Measurements from ENCODE around the gene COL27A1. TPM values are rescaled to one million over a fixed set of nuclear protein-coding genes. Genes with fewer than 3 reads are reported as not detected.

Gene COL27A1
- total and polyA plus RNA-seq, 9 of the 15 experiments (the other 6 are each of a cell fraction or from before 2014, with no cell fraction given), result 0.07 TPM; not detected in 8

DNA sequence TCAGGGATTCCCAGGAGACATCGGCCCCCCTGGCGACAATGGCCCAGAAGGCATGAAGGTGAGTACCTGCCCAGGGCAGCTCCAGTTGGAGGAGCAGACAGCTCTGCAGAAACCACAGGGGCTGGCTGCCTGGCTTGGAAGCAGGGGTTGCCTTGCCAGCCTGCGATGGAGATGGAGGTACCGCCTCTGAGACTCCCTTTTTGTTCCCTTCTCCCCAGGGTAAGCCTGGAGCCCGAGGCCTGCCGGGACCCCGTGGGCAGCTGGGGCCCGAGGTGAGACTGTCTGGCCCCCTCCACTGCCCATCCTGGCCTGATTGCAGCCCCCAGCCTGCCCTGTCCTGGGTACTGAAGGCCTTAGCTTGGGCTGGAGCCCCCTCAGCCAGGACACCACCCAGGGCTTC, 84.9 kb downstream of the COL27A1 start:
- no peaks in the 10 kb centered on the region for H3K36me3 ChIP-seq (ENCODE audit: control insufficient read depth, insufficient read depth, low read length)
- ChIA-PET CTCF (ENCODE audit: low intra/inter-chr PET ratio) (interaction anchor here (2.4 kb wide), 1 partner anchor 51 kb away, joined by 10 read pairs; no protein-coding TSS in a partner anchor), POLR2A (no interaction called here)
- H3K4me2 ChIP-seq (ENCODE audit: insufficient read depth, low read length), result no peak overlapping the region
- no peak overlapping the region for H2AFZ ChIP-seq (ENCODE audit: low read depth, low read length)
- no peaks in the 10 kb centered on the region for H3K9me3 ChIP-seq (replicated peaks; ENCODE audit: control insufficient read depth, insufficient read depth, low read depth, low read length)
- ATAC-seq (no peak), DNase-seq (ENCODE audit: extremely low read depth in 1 of 4, low spot score in 3 of 4) (no peak), FAIRE-seq (no peak)
- intact Hi-C loops (cut with micrococcal nuclease), result no loop called here
- peaks cover 3 to 5% of the 10 kb centered on the region in 2 experiments; a peak in 2 of 5 replicates for H3K4me1 ChIP-seq (replicated peaks in 1 of 2; ENCODE audit: control insufficient read depth in 2 of 2, insufficient read depth in 2 of 2, low read length in 2 of 2)
- 14% methylated on average over 7 of the region's 8 CpGs for WGBS (ENCODE audit: insufficient coverage, low coverage, missing lambda C conversion rate)
- peaks cover 33% of the 10 kb centered on the region for H4K20me1 ChIP-seq (replicated peaks; ENCODE audit: control insufficient read depth, insufficient read depth, low read length)
- H3K9me1 ChIP-seq (ENCODE audit: control insufficient read depth, insufficient read depth, low read length), result no peaks in the 10 kb centered on the region
- in situ Hi-C loops (cut with MboI), result no loop called here
- H3K79me2 ChIP-seq (ENCODE audit: control insufficient read depth, insufficient read depth, low read length), result no peaks in the 10 kb centered on the region
- peaks cover 16 to 33% of the 10 kb centered on the region in 2 experiments for H3K27me3 ChIP-seq (ENCODE audit: control insufficient read depth in 2 of 2, insufficient read depth in 2 of 2, low read length in 2 of 2)
- H3K9ac ChIP-seq (ENCODE audit: insufficient read depth in 1 of 2, low read depth in 2 of 2, low read length in 2 of 2), result no peak overlapping the region; a peak in 1 of 4 replicates
- H3K27ac ChIP-seq (ENCODE audit: extremely low read depth, low read depth, low read length), result no peak overlapping the region
- no peak overlapping the region for H3K4me3 ChIP-seq
- BruUV-seq (replicated peaks), result no TSS peak
- TF ChIP-seq DPF2 (IDR thresholded peaks at IDR 0.05), result no peak
- no peak for TF ChIP-seq HNRNPK (IDR thresholded peaks at IDR 0.05; ENCODE audit: low read depth, low read length, poor library complexity, severe bottlenecking)
- TF ChIP-seq ZNF212 (CRISPR knock-in tag; IDR thresholded peaks at IDR 0.05), result no peak
- no peak for TF ChIP-seq PYGO2 (tag; IDR thresholded peaks at IDR 0.05)
- TF ChIP-seq XRCC5 (IDR thresholded peaks at IDR 0.05; ENCODE audit: low read depth, low read length), result no peak
- no peak for TF ChIP-seq NR1H2 (CRISPR knock-in tag; IDR thresholded peaks at IDR 0.05)
- TF ChIP-seq, protein P1, sequence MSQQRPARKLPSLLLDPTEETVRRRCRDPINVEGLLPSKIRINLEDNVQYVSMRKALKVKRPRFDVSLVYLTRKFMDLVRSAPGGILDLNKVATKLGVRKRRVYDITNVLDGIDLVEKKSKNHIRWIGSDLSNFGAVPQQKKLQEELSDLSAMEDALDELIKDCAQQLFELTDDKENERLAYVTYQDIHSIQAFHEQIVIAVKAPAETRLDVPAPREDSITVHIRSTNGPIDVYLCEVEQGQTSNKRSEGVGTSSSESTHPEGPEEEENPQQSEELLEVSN (IDR thresholded peaks at IDR 0.05; ENCODE audit: borderline replicate concordance in 1 of 2, extremely low read depth in 1 of 2, insufficient read depth in 1 of 2, insufficient read length in 1 of 2, low read depth in 1 of 2, low read length in 1 of 2, poor library complexity in 1 of 2, severe bottlenecking in 1 of 2), result no peak
- TF ChIP-seq RCOR1 (IDR thresholded peaks at IDR 0.05; ENCODE audit: borderline replicate concordance in 1 of 2, low read depth in 2 of 2, low read length in 2 of 2), result no peak
- TF ChIP-seq, protein P2, sequence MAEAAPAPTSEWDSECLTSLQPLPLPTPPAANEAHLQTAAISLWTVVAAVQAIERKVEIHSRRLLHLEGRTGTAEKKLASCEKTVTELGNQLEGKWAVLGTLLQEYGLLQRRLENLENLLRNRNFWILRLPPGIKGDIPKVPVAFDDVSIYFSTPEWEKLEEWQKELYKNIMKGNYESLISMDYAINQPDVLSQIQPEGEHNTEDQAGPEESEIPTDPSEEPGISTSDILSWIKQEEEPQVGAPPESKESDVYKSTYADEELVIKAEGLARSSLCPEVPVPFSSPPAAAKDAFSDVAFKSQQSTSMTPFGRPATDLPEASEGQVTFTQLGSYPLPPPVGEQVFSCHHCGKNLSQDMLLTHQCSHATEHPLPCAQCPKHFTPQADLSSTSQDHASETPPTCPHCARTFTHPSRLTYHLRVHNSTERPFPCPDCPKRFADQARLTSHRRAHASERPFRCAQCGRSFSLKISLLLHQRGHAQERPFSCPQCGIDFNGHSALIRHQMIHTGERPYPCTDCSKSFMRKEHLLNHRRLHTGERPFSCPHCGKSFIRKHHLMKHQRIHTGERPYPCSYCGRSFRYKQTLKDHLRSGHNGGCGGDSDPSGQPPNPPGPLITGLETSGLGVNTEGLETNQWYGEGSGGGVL (CRISPR knock-in tag; IDR thresholded peaks at IDR 0.05), result no peak
- TF ChIP-seq NFRKB (IDR thresholded peaks at IDR 0.05; ENCODE audit: low read depth), result no peak
- no peak for TF ChIP-seq ZNF444 (CRISPR knock-in tag; IDR thresholded peaks at IDR 0.05)
- TF ChIP-seq RBM25 (IDR thresholded peaks at IDR 0.05; ENCODE audit: low read depth, low read length, severe bottlenecking), result no peak
- TF ChIP-seq MTA2 (IDR thresholded peaks at IDR 0.05; ENCODE audit: low read depth), result no peak
- TF ChIP-seq, protein P3, sequence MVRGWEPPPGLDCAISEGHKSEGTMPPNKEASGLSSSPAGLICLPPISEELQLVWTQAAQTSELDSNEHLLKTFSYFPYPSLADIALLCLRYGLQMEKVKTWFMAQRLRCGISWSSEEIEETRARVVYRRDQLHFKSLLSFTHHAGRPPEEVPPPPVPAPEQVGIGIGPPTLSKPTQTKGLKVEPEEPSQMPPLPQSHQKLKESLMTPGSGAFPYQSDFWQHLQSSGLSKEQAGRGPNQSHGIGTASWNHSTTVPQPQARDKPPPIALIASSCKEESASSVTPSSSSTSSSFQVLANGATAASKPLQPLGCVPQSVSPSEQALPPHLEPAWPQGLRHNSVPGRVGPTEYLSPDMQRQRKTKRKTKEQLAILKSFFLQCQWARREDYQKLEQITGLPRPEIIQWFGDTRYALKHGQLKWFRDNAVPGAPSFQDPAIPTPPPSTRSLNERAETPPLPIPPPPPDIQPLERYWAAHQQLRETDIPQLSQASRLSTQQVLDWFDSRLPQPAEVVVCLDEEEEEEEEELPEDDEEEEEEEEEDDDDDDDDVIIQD (CRISPR knock-in tag; IDR thresholded peaks at IDR 0.05), result no peak
- TF ChIP-seq, protein P4, sequence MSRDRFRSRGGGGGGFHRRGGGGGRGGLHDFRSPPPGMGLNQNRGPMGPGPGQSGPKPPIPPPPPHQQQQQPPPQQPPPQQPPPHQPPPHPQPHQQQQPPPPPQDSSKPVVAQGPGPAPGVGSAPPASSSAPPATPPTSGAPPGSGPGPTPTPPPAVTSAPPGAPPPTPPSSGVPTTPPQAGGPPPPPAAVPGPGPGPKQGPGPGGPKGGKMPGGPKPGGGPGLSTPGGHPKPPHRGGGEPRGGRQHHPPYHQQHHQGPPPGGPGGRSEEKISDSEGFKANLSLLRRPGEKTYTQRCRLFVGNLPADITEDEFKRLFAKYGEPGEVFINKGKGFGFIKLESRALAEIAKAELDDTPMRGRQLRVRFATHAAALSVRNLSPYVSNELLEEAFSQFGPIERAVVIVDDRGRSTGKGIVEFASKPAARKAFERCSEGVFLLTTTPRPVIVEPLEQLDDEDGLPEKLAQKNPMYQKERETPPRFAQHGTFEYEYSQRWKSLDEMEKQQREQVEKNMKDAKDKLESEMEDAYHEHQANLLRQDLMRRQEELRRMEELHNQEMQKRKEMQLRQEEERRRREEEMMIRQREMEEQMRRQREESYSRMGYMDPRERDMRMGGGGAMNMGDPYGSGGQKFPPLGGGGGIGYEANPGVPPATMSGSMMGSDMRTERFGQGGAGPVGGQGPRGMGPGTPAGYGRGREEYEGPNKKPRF (IDR thresholded peaks at IDR 0.05; ENCODE audit: low read depth, low read length), result no peak
- no peak for TF ChIP-seq ZNF140 (CRISPR knock-in tag; IDR thresholded peaks at IDR 0.05)
- no peak for TF ChIP-seq ADNP (tag; IDR thresholded peaks at IDR 0.05)

Measured in K562 (cell line).